SU-DHL-6 (cell line): Measurements from ENCODE around the gene LRRN2.

Experiments used
- H2AFZ ChIP-seq: fragments of 200-600 bp; sonication (generic); 2 replicates; pipeline ENCODE4 v1.6.1; 2014; ENCODE audit warnings: low read depth, mild to moderate bottlenecking, moderate library complexity, mixed read lengths, antibody characterized with exemption, low read length; ENCODE audit not compliant: severe bottlenecking
- H3F3A ChIP-seq: fragments of 200-600 bp; shearing (Covaris generic); 2 replicates; pipeline ENCODE4 v1.6.0; 2016; ENCODE audit warnings: antibody characterized with exemption, mild to moderate bottlenecking; ENCODE audit not compliant: insufficient read depth
- H3K27ac ChIP-seq: fragments of 200-600 bp; sonication (generic); 2 replicates; pipeline ENCODE4 v1.5.1; 2016; ENCODE audit warnings: low read depth, mild to moderate bottlenecking, low read length, moderate library complexity, mixed read lengths
- H3K27me3 ChIP-seq: fragments of 200-600 bp; sonication (generic), shearing (Covaris generic); 2 replicates; pipeline ENCODE4 v1.6.0; 2014; ENCODE audit warnings: mild to moderate bottlenecking, low read length
- H3K36me3 ChIP-seq: fragments of 200-600 bp; sonication (generic); 2 replicates; pipeline ENCODE4 v1.6.1; 2014; ENCODE audit warnings: mild to moderate bottlenecking, low read length, mixed read lengths
- H3K4me2 ChIP-seq: fragments of 300-600, 200-600 bp; shearing (Covaris generic), sonication (generic); 2 replicates; pipeline ENCODE4 v1.6.0; 2014; ENCODE audit warnings: low read length, low read depth, mild to moderate bottlenecking; ENCODE audit not compliant: poor library complexity, severe bottlenecking
- H3K4me3 ChIP-seq: fragments of 200-600 bp; sonication (generic); 2 replicates; pipeline ENCODE4 v1.5.1; 2014; ENCODE audit warnings: antibody characterized with exemption, low read length, mild to moderate bottlenecking, mixed read lengths; ENCODE audit not compliant: insufficient read depth, poor library complexity, severe bottlenecking
- H3K79me2 ChIP-seq: fragments of 200-600 bp; sonication (generic); 2 replicates; pipeline ENCODE4 v1.6.1; 2014; ENCODE audit warnings: mild to moderate bottlenecking, low read length, moderate library complexity; ENCODE audit not compliant: insufficient read depth
- H3K9ac ChIP-seq: fragments of 200-600 bp; sonication (generic); 2 replicates; pipeline ENCODE4 v1.7.0; 2014; ENCODE audit warnings: mild to moderate bottlenecking, low read length
- H3K9me2 ChIP-seq: fragments of 200-600 bp; sonication (generic); replicated peaks from 2 replicates; pipeline ENCODE4 v1.6.1; 2014; ENCODE audit warnings: low read length; ENCODE audit not compliant: insufficient read depth
- H3K9me3 ChIP-seq: fragments of 200-600 bp; sonication (generic); 2 replicates; pipeline ENCODE4 v1.6.1; 2014; ENCODE audit warnings: low read length, mixed read lengths; ENCODE audit not compliant: insufficient read depth
- H4K20me1 ChIP-seq: fragments of 200-600 bp; sonication (generic); 2 replicates; pipeline ENCODE4 v1.6.1; 2014; ENCODE audit warnings: low read depth, mild to moderate bottlenecking, antibody characterized with exemption, low read length, moderate library complexity, mixed read lengths
- CTCF ChIP-seq: fragments of 200-600 bp; sonication (generic); IDR thresholded peaks from one replicate; pipeline ENCODE4 v1.5.1; 2017; ENCODE audit warnings: antibody characterized with exemption, mild to moderate bottlenecking, low read length, moderate library complexity; ENCODE audit not compliant: insufficient read depth, poor library complexity, severe bottlenecking
- EZH2phosphoT487 ChIP-seq: fragments of 200-600 bp; sonication (generic), shearing (Covaris generic); conservative IDR thresholded peaks from 2 replicates; pipeline ENCODE4 v1.6.1; 2018; ENCODE audit warnings: mild to moderate bottlenecking, antibody characterized with exemption, low read length, moderate library complexity, mixed read lengths

Gene LRRN2

GRCh38 chr1:204647805-204648153 lies 37.8 kb downstream of the LRRN2 start:
- Histone ChIP-seq H3K9me2 (no peaks in the 10 kb centered on the region), H3F3A (no peaks in the 10 kb centered on the region), H2AFZ (no peak overlapping the region), H3K4me3 (no peak overlapping the region), H3K79me2 (no peaks in the 10 kb centered on the region), H3K9me3 (no peaks in the 10 kb centered on the region), H3K9ac (no peak overlapping the region), H3K27me3 (no peaks in the 10 kb centered on the region), H3K4me2 (no peak overlapping the region), H3K27ac (no peak overlapping the region), H3K36me3 (no peaks in the 10 kb centered on the region), H4K20me1 (no peaks in the 10 kb centered on the region)
- TF ChIP-seq EZH2phosphoT487: no peak
- no peak for TF ChIP-seq CTCF

GRCh38 chr1:204647114-204647804 lies 38.3 kb downstream of the LRRN2 start:
- Histone ChIP-seq H2AFZ (no peak overlapping the region), H4K20me1 (no peaks in the 10 kb centered on the region), H3K9me3 (no peaks in the 10 kb centered on the region), H3K36me3 (no peaks in the 10 kb centered on the region), H3K79me2 (no peaks in the 10 kb centered on the region), H3K27ac (no peak overlapping the region), H3F3A (no peaks in the 10 kb centered on the region), H3K9ac (no peak overlapping the region), H3K4me2 (no peak overlapping the region), H3K27me3 (no peaks in the 10 kb centered on the region), H3K4me3 (no peak overlapping the region), H3K9me2 (no peaks in the 10 kb centered on the region)
- TF ChIP-seq CTCF (no peak), EZH2phosphoT487 (no peak)

DNA sequence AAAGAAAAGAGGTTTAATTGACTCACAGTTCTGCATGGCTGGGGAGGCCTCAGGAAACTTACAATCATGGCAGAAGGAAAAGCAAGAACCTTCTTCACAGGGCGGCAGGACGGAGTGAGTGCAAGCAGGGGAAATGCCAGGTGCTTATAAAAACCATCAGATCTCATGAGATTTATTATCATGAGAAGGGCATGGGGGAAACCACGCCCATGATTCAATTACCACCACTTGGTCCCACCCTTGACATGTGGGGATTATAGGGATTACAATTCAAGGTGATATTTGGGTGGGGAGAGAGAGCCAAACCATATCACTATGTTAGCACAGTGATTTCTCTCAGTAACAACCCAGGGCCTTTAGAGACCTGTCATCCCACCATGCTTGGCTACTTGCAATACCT lies 39.9 kb downstream of the LRRN2 start:
- Histone ChIP-seq H3K4me2 (no peak overlapping the region), H4K20me1 (no peaks in the 10 kb centered on the region), H3K9ac (no peak overlapping the region), H3K4me3 (no peak overlapping the region), H3F3A (no peaks in the 10 kb centered on the region), H3K27ac (no peak overlapping the region), H3K79me2 (no peaks in the 10 kb centered on the region), H3K9me2 (no peaks in the 10 kb centered on the region), H2AFZ (no peak overlapping the region), H3K27me3 (no peaks in the 10 kb centered on the region), H3K9me3 (no peaks in the 10 kb centered on the region), H3K36me3 (no peaks in the 10 kb centered on the region)
- TF ChIP-seq CTCF (no peak), EZH2phosphoT487 (no peak)
